Measurements from ENCODE around the gene TICAM2.

The TICAM2 gene

DNA sequence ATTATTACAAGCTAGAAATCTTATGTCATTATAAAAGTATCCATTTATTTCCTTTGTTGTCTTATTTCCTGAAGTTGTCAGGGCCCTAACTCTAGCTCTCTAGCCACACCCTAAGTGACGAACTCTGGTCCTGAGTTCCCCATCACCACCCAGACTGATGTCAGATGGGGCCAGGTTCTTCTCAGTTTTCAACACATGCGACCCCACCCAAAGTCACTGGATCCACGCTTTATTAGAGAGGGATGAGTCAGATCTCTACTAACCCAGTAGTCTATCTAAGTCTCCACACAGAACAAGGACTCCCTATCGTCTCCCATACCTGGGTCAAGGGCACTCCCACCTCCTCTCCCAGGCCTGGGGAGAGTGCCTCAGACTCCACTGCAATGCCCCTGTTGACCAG lies 50.9 kb downstream of the TICAM2 start:
- H3K27ac ChIP-seq (replicated peaks; ENCODE audit: low read length), result no peak overlapping the region
- H2AK5ac ChIP-seq (ENCODE audit: low read depth, low read length), result no peak overlapping the region
- H3K9me3 ChIP-seq (replicated peaks in 1 of 2; ENCODE audit: control insufficient read depth in 2 of 2, insufficient read depth in 1 of 2, low read depth in 1 of 2, low read length in 2 of 2), result peaks cover 2% of the 10 kb centered on the region in 2 donors
- no peak overlapping the region for H4K8ac ChIP-seq (ENCODE audit: low read depth, low read length)
- H2BK120ac ChIP-seq (ENCODE audit: low read depth, low read length), result no peak overlapping the region
- no peak overlapping the region for H4K91ac ChIP-seq (ENCODE audit: low read depth, low read length, poor library complexity)
- H3K4me1 ChIP-seq (ENCODE audit: control insufficient read depth in 2 of 2, insufficient read depth in 1 of 2, low read depth in 1 of 2, low read length in 2 of 2), result no peaks in the 10 kb centered on the region
- H2BK15ac ChIP-seq (ENCODE audit: low read length), result no peak overlapping the region
- H2BK5ac ChIP-seq (ENCODE audit: low read length), result no peak overlapping the region
- H3K14ac ChIP-seq (ENCODE audit: low read length), result no peak overlapping the region
- no peak overlapping the region for H2AFZ ChIP-seq (ENCODE audit: low read length)
- H3K9ac ChIP-seq (ENCODE audit: low read depth, low read length, poor library complexity), result no peak overlapping the region
- WGBS, 2 donors (ENCODE audit: extremely low coverage in 2 of 2, insufficient read length in 2 of 2, insufficient replicate concordance in 1 of 2), result no CpG with 5 or more reads among the region's 4 CpGs
- no peaks in the 10 kb centered on the region for H3K79me1 ChIP-seq (ENCODE audit: low read depth, low read length)
- H3K18ac ChIP-seq (ENCODE audit: low read length), result no peak overlapping the region
- peaks cover 0 to 10% (median 0%) of the 10 kb centered on the region in 3 experiments for H3K27me3 ChIP-seq (ENCODE audit: control insufficient read depth in 3 of 3, insufficient read depth in 3 of 3, low read depth in 1 of 3, low read length in 3 of 3)
- no peak overlapping the region for H3K4me2 ChIP-seq (ENCODE audit: insufficient read depth, low read length, poor library complexity, severe bottlenecking)
- H3K23ac ChIP-seq (ENCODE audit: low read depth, low read length, poor library complexity), result no peak overlapping the region
- H3K4ac ChIP-seq (ENCODE audit: low read length), result no peak overlapping the region
- no peaks in the 10 kb centered on the region for H3K36me3 ChIP-seq (replicated peaks in 1 of 2; ENCODE audit: control insufficient read depth in 2 of 2, insufficient read depth in 2 of 2, low read length in 2 of 2)
- H3K4me3 ChIP-seq (ENCODE audit: low read length in 2 of 2), result no peak overlapping the region
- H2BK12ac ChIP-seq (ENCODE audit: low read length), result no peak overlapping the region
- DNase-seq (ENCODE audit: low spot score), result no peak

DNA sequence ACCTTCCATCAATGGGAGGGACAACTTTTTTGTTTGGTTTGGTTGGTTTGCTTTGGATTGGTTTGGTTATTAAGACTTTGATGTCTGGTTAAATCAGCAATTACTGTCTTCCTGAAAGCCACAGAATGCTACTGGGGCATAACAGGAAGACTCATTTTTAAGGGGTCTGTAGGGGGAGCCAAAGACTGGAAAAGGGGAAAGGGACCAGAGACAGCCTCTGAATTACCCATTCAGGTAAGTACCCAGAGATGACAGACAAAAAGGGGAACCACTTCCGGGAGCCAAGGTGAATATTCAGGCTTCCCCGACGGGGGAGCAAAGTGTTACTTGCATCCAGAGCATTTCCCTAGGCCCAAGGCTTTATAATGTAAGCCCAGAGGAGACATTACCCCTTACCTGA lies 53.1 kb downstream of the TICAM2 start:
- Histone ChIP-seq H3K4me1 (ENCODE audit: control insufficient read depth in 2 of 2, insufficient read depth in 1 of 2, low read depth in 1 of 2, low read length in 2 of 2) (peaks cover 0 to 1% of the 10 kb centered on the region in 2 donors), H4K91ac (ENCODE audit: low read depth, low read length, poor library complexity) (no peak overlapping the region), H2BK5ac (ENCODE audit: low read length) (no peak overlapping the region), H3K14ac (ENCODE audit: low read length) (no peak overlapping the region), H3K18ac (ENCODE audit: low read length) (no peak overlapping the region), H3K27me3 (ENCODE audit: control insufficient read depth in 3 of 3, insufficient read depth in 3 of 3, low read depth in 1 of 3, low read length in 3 of 3) (peaks cover 0 to 10% (median 0%) of the 10 kb centered on the region in 3 experiments), H3K4me3 (ENCODE audit: low read length in 2 of 2) (no peak overlapping the region), H3K4ac (ENCODE audit: low read length) (no peak overlapping the region), H2BK120ac (ENCODE audit: low read depth, low read length) (no peak overlapping the region), H3K9me3 (replicated peaks in 1 of 2; ENCODE audit: control insufficient read depth in 2 of 2, insufficient read depth in 1 of 2, low read depth in 1 of 2, low read length in 2 of 2) (peaks cover 9 to 10% of the 10 kb centered on the region in 2 donors), H2BK12ac (ENCODE audit: low read length) (no peak overlapping the region), H2AFZ (ENCODE audit: low read length) (no peak overlapping the region), H2BK15ac (ENCODE audit: low read length) (no peak overlapping the region), H3K36me3 (replicated peaks in 1 of 2; ENCODE audit: control insufficient read depth in 2 of 2, insufficient read depth in 2 of 2, low read length in 2 of 2) (peaks cover 0 to 2% of the 10 kb centered on the region in 2 donors), H3K79me1 (ENCODE audit: low read depth, low read length) (no peaks in the 10 kb centered on the region), H4K8ac (ENCODE audit: low read depth, low read length) (no peak overlapping the region), H3K23ac (ENCODE audit: low read depth, low read length, poor library complexity) (no peak overlapping the region), H3K4me2 (ENCODE audit: insufficient read depth, low read length, poor library complexity, severe bottlenecking) (no peak overlapping the region), H2AK5ac (ENCODE audit: low read depth, low read length) (no peak overlapping the region), H3K27ac (replicated peaks; ENCODE audit: low read length) (no peak overlapping the region), H3K9ac (ENCODE audit: low read depth, low read length, poor library complexity) (no peak overlapping the region)
- no peak for DNase-seq (ENCODE audit: low spot score)
- no CpG with 5 or more reads among the region's 3 CpGs for WGBS, 2 donors (ENCODE audit: extremely low coverage in 2 of 2, insufficient read length in 2 of 2, insufficient replicate concordance in 1 of 2)

- no peak for DNase-seq (ENCODE audit: low spot score)
- 100% methylated on average over 1 of the region's 4 CpGs; no CpG with 5 or more reads in 1 of the 2 donors for WGBS, 2 donors (ENCODE audit: extremely low coverage in 2 of 2, insufficient read length in 2 of 2, insufficient replicate concordance in 1 of 2)
- no peak overlapping the region for H3K14ac ChIP-seq (ENCODE audit: low read length)
Observed at GRCh38 chr5:115548683-115549082, 53.6 kb downstream of the TICAM2 start.

GRCh38 chr5:115545351-115545882 lies 56.9 kb downstream of the TICAM2 start:
- Histone ChIP-seq H3K18ac (ENCODE audit: low read length) (peak overlapping the region; percentile 18), H3K79me1 (ENCODE audit: low read depth, low read length) (no peaks in the 10 kb centered on the region), H2AFZ (ENCODE audit: low read length) (peak overlapping the region; percentile 94), H3K4me3 (ENCODE audit: low read length in 2 of 2) (peak overlapping the region in 1 of 2 donors; percentile 50), H3K4me2 (ENCODE audit: insufficient read depth, low read length, poor library complexity, severe bottlenecking) (peak overlapping the region; percentile 24), H3K14ac (ENCODE audit: low read length) (no peak overlapping the region), H2BK120ac (ENCODE audit: low read depth, low read length) (no peak overlapping the region), H3K36me3 (replicated peaks in 1 of 2; ENCODE audit: control insufficient read depth in 2 of 2, insufficient read depth in 2 of 2, low read length in 2 of 2) (peaks cover 4 to 29% of the 10 kb centered on the region in 2 donors), H3K9ac (ENCODE audit: low read depth, low read length, poor library complexity) (no peak overlapping the region), H2BK15ac (ENCODE audit: low read length) (no peak overlapping the region), H2AK5ac (ENCODE audit: low read depth, low read length) (no peak overlapping the region), H2BK12ac (ENCODE audit: low read length) (no peak overlapping the region), H3K9me3 (replicated peaks in 1 of 2; ENCODE audit: control insufficient read depth in 2 of 2, insufficient read depth in 1 of 2, low read depth in 1 of 2, low read length in 2 of 2) (peaks cover 9 to 14% of the 10 kb centered on the region in 2 donors), H2BK5ac (ENCODE audit: low read length) (no peak overlapping the region), H4K91ac (ENCODE audit: low read depth, low read length, poor library complexity) (no peak overlapping the region), H3K4ac (ENCODE audit: low read length) (no peak overlapping the region), H3K27ac (replicated peaks; ENCODE audit: low read length) (peak overlapping the region; percentile 18), H3K4me1 (ENCODE audit: control insufficient read depth in 2 of 2, insufficient read depth in 1 of 2, low read depth in 1 of 2, low read length in 2 of 2) (peaks cover 1 to 11% of the 10 kb centered on the region in 2 donors), H3K23ac (ENCODE audit: low read depth, low read length, poor library complexity) (no peak overlapping the region), H3K27me3 (ENCODE audit: control insufficient read depth in 3 of 3, insufficient read depth in 3 of 3, low read depth in 1 of 3, low read length in 3 of 3) (no peaks in the 10 kb centered on the region), H4K8ac (ENCODE audit: low read depth, low read length) (no peak overlapping the region)
- no peak for DNase-seq (ENCODE audit: low spot score)
- no CpG with 5 or more reads among the region's 9 CpGs for WGBS, 2 donors (ENCODE audit: extremely low coverage in 2 of 2, insufficient read length in 2 of 2, insufficient replicate concordance in 1 of 2)

More at GRCh38 chr5:115548683-115549082, 53.6 kb downstream of the TICAM2 start:
- no peak overlapping the region for H4K91ac ChIP-seq (ENCODE audit: low read depth, low read length, poor library complexity)
- no peak overlapping the region for H2BK120ac ChIP-seq (ENCODE audit: low read depth, low read length)
- no peak overlapping the region for H3K9ac ChIP-seq (ENCODE audit: low read depth, low read length, poor library complexity)
- H3K4me2 ChIP-seq (ENCODE audit: insufficient read depth, low read length, poor library complexity, severe bottlenecking), result no peak overlapping the region
- no peak overlapping the region for H2BK15ac ChIP-seq (ENCODE audit: low read length)
- H3K27ac ChIP-seq (replicated peaks; ENCODE audit: low read length), result no peak overlapping the region
- no peak overlapping the region for H3K18ac ChIP-seq (ENCODE audit: low read length)
- H3K4me1 ChIP-seq (ENCODE audit: control insufficient read depth in 2 of 2, insufficient read depth in 1 of 2, low read depth in 1 of 2, low read length in 2 of 2), result peaks cover 0 to 1% of the 10 kb centered on the region in 2 donors
- peaks cover 0 to 2% of the 10 kb centered on the region in 2 donors for H3K36me3 ChIP-seq (replicated peaks in 1 of 2; ENCODE audit: control insufficient read depth in 2 of 2, insufficient read depth in 2 of 2, low read length in 2 of 2)
- H2AK5ac ChIP-seq (ENCODE audit: low read depth, low read length), result no peak overlapping the region
- H2BK12ac ChIP-seq (ENCODE audit: low read length), result no peak overlapping the region
- peaks cover 0 to 10% (median 0%) of the 10 kb centered on the region in 3 experiments for H3K27me3 ChIP-seq (ENCODE audit: control insufficient read depth in 3 of 3, insufficient read depth in 3 of 3, low read depth in 1 of 3, low read length in 3 of 3)
- no peak overlapping the region for H3K23ac ChIP-seq (ENCODE audit: low read depth, low read length, poor library complexity)
- no peak overlapping the region for H2BK5ac ChIP-seq (ENCODE audit: low read length)
- no peak overlapping the region for H2AFZ ChIP-seq (ENCODE audit: low read length)
- no peak overlapping the region for H4K8ac ChIP-seq (ENCODE audit: low read depth, low read length)
- peaks cover 9 to 10% of the 10 kb centered on the region in 2 donors for H3K9me3 ChIP-seq (replicated peaks in 1 of 2; ENCODE audit: control insufficient read depth in 2 of 2, insufficient read depth in 1 of 2, low read depth in 1 of 2, low read length in 2 of 2)
- no peak overlapping the region for H3K4ac ChIP-seq (ENCODE audit: low read length)
- H3K79me1 ChIP-seq (ENCODE audit: low read depth, low read length), result no peaks in the 10 kb centered on the region
- H3K4me3 ChIP-seq (ENCODE audit: low read length in 2 of 2), result no peak overlapping the region
